Renal pelvis (tissue), 3 donors: ENCODE results near the gene CDC26. TPM values are rescaled to one million over a fixed set of nuclear protein-coding genes. Genes with fewer than 3 reads are reported as not detected.

Experiments
- polyA plus RNA-seq, 3 donors: library from polyadenylated mRNA; unstranded; fragments of 120-200 nt; gene quantifications; one replicate each; pipeline ENCODE4 v1.2.1, GENCODE V29; 2013; ENCODE audit not compliant: insufficient read length in 3 of 3

The CDC26 gene
- polyA plus RNA-seq, 3 donors, result 33.0 to 42.9 (median 36.3) TPM

Other genes with a start within 250 kb of the CDC26 start
- gene ZFP37, start 218.8 kb downstream of the CDC26 start, polyA plus RNA-seq, result 10 to 100 TPM in 2 of 3 donors, 1 to 10 TPM in 1; 9.6 to 12.2 (median 10.8) TPM
- 1 to 10 TPM; 2.5 to 3.8 (median 3.3) TPM for gene SLC31A2, start 124.6 kb downstream of the CDC26 start, polyA plus RNA-seq
- 10 to 100 TPM; 31.4 to 33.1 (median 32.8) TPM for gene FKBP15, start 54.3 kb downstream of the CDC26 start, polyA plus RNA-seq
- gene SLC31A1, start 54.0 kb downstream of the CDC26 start, polyA plus RNA-seq, result 10 to 100 TPM; 18.7 to 30.3 (median 23.8) TPM
- gene PRPF4, start 86 bp upstream of the CDC26 start, polyA plus RNA-seq, result 10 to 100 TPM; 30.6 to 42.9 (median 40.3) TPM
- 1 to 10 TPM; 6.0 to 8.7 (median 7.0) TPM for gene RNF183, start 27.8 kb upstream of the CDC26 start, polyA plus RNA-seq
- gene WDR31, start 64.7 kb upstream of the CDC26 start, polyA plus RNA-seq, result 1 to 10 TPM; 5.0 to 8.4 (median 8.4) TPM
- gene BSPRY, start 74.0 kb upstream of the CDC26 start, polyA plus RNA-seq, result 10 to 100 TPM; 10.0 to 11.1 (median 10.5) TPM
- 10 to 100 TPM; 39.1 to 53.4 (median 51.9) TPM for gene HDHD3, start 101.4 kb upstream of the CDC26 start, polyA plus RNA-seq
- 10 to 100 TPM; 42.1 to 53.9 (median 46.1) TPM for gene ALAD, start 125.7 kb upstream of the CDC26 start, polyA plus RNA-seq
- 10 to 100 TPM; 65.6 to 67.2 (median 66.1) TPM for gene POLE3, start 135.1 kb upstream of the CDC26 start, polyA plus RNA-seq
- gene C9orf43, start 135.2 kb upstream of the CDC26 start, polyA plus RNA-seq, result 1 to 10 TPM in 2 of 3 donors, under 1 TPM in 1; 0.88 to 1.2 (median 1.0) TPM
- 10 to 100 TPM; 43.3 to 54.3 (median 43.4) TPM for gene RGS3, start 188.2 kb upstream of the CDC26 start, polyA plus RNA-seq